HG02610 (cell line): Measurements from ENCODE around the gene CD177.
"Not testable (repeated sequence)": the region's sequence is repeated elsewhere in the genome, so short reads cannot be mapped to it uniquely, and the experiment has no call there.

Experiments used
- ATAC-seq: cut with Tn5 transposase; IDR thresholded peaks from one replicate; pipeline ENCODE4 v1.9.1; 2021; ENCODE audit warnings: mild to moderate bottlenecking, moderate library complexity; ENCODE audit not compliant: unreplicated experiment

The CD177 gene

GRCh38 chr19:43332058-43332922, 21.2 kb upstream of the CD177 start:
- no peak for ATAC-seq

DNA sequence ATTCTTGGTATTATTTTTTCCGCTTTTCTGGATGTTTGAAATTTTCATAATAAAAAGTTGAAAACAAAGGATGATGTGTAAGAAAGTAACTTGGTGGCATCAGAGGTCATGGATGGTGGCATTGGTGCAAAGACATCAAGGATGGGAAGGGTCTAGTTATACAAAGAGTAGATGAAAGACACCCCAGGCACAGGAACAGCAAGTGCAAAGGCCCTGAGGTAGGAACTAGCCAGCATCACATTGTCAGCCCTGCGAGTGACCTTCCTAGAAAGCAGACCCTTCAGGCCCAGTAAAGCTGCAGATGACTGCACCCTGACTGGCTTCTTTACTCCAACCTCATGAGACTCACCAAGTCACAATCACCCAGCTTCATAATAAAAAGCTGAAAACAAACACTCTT, 17.0 kb upstream of the CD177 start:
- ATAC-seq = not testable (repeated sequence)

GRCh38 chr19:43337737-43338136, 15.7 kb upstream of the CD177 start:
- ATAC-seq = no peak

DNA sequence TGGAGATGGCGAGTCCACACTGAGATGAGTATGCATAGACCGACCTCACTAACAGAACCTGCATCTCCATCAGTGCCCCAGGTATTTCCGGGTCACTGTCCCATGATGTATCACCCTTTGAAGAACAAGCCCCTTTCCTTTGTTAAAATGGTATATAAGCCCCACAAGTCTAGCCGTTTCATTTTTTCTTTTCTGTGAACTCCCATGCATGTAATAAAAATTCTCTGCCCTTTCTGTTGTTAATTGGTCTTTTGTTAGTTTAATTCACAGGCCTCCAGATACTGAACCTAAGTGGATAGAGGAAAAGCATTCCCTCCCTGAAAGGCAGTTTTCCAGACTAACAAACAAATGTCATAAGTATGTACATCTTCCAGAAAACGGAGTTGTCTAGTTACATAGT, 15.0 kb upstream of the CD177 start:
- no peak for ATAC-seq

GRCh38 chr19:43339243-43339930, 14.1 kb upstream of the CD177 start:
- not testable (repeated sequence) for ATAC-seq

DNA sequence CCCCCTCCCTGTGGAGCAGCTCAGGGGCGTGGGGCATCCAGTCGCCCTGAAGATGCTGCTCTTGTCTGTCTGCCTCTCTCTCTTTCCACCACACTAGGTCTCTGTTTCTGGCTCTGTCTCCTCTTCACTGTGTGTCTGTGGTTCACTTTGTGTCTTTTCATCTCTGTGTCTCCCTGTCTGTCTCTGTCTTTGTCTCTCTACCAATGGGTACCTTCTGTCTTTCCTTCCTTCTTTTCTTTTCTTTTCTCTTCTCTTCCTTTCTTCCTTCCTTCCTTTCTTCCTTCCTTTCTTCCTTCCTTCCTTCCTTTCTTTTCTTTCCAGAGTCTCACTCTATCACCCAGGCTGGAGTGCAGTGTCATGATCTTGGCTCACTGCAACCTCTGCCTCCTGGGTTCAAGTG, 13.4 kb upstream of the CD177 start:
- ATAC-seq = not testable (repeated sequence)

- ATAC-seq = not testable (repeated sequence)
These were observed 12.4 kb upstream of the CD177 start for GRCh38 chr19:43341098-43341497.

DNA sequence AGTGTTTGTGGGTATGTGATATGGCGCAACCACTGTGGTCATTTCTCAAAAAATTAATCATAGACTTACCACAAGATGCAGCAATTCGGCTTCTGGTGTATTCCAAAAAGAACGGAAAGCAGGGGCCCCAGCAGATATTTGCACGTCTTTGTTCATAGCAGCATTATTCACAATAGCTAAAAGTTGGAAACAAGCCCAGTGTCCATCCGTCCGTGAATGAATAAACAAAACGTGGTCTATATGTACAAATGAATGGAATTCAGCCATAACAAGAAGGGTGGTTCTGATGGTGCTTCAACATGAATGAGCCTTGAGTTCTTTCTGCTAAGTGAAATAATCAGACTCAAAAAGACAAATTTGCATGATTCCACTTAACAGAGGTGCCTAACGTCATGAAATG, 11.4 kb upstream of the CD177 start:
- not testable (repeated sequence) for ATAC-seq

DNA sequence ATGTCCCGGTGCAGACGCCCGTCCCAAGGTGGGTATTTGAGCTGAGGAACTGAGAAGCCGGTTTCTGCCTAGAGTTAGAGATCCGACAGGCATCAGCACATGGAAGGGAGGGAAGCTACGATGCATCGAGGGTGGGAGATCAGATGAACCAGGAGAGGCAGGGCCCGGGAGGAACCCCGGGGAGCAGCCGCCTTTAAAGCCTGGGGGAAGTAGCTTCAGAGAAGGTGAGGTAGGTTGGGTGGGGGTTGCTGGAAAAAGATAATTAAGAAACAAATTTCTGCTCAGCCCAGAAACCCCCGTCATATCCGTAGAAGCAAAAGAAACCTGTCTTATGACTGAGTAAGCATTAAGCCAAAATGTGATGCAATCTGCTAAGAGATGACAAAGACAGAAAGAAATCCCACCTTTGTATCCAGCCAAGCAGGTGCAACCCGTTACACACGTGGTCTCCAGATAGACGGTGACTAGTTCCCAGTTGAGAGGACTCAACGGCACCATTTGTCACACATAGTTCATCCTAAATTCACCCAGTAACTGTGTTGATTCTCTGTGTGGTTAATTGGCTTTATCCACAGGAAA, 9.1 kb upstream of the CD177 start:
- ATAC-seq = not testable (repeated sequence)

DNA sequence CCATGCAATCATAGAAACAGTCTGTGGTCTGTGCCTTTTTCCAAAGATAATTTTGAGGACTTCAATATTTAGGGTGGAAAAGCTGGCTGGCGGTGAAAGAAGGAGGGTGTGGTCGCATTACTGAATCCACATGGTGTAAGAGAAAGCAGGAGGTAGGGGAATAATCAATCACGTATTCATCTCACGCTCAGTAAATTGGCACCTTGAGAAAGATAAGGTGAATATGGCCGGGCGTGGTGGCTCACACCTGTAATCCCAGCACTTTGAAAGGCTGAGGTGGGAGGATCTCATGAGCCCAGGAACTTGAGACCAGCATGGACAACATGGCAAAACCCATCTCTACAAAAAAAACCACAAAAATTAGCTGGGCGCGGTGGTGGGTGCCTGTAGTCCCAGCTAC, 3.7 kb upstream of the CD177 start:
- not testable (repeated sequence) for ATAC-seq

GRCh38 chr19:43351998-43352746, 1.3 kb upstream of the CD177 start:
- ATAC-seq = no peak

DNA sequence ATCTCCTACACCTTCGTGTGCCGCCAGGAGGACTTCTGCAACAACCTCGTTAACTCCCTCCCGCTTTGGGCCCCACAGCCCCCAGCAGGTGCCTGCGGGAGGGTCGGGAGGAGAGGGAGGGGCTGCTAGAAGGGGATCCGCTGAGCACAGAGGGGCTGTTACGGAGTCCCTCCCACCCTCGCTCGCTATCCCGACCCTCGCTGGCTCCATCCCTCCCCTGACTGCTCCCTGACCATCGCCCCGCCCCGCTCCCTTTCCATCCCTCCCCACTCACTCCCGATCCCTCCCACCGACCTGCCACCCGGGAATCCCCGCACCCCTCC, 780 bp downstream of the CD177 start:
- no peak for ATAC-seq

DNA sequence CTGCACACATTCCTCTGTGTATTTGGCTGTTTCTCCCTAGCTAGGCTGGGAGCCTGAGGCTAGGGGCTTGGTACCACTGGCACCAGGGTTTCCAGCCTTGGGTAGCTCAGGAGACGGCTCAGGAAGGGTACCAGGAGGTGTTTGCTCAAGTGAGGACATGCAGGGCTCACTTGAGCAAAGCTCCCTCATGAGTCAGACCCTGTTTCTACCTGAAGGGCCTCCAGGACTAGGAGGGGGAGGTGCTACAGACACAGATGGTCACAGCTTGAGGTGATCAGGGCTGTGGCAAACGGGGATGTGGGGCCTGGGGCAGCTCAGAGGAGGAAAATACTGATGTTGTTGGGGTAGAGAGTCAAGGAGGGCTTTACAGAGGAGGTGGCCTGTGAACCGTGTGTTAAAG, 3.3 kb downstream of the CD177 start:
- ATAC-seq = not testable (repeated sequence)

DNA sequence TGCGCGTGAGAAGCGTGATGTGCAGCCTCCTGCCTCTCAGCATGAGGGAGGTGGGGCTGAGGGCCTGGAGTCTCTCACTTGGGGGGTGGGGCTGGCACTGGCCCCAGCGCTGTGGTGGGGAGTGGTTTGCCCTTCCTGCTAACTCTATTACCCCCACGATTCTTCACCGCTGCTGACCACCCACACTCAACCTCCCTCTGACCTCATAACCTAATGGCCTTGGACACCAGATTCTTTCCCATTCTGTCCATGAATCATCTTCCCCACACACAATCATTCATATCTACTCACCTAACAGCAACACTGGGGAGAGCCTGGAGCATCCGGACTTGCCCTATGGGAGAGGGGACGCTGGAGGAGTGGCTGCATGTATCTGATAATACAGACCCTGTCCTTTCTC, 8.7 kb downstream of the CD177 start:
- no peak for ATAC-seq

DNA sequence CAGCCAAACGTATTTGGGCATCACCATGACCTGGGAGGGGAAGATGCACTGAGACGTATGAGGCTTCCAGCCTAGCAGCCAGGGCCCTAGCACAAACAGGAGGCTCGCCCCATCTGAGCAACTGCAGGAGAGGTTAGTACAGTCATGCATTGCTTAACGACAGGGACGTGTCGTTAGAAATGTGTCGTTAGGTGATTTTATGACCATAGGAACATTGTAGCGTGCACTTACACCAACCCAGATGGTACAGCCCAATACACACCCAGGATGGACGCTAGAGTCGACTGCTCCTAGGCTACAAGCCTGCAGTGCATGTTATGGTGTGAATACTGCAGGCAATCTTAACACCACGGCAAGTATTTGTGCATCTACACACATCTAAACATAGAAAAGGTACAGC, 9.3 kb downstream of the CD177 start:
- ATAC-seq = no peak

GRCh38 chr19:43365677-43366076, 12.2 kb downstream of the CD177 start:
- ATAC-seq = not testable (repeated sequence)

GRCh38 chr19:43367822-43368221, 14.3 kb downstream of the CD177 start:
- ATAC-seq = no peak

DNA sequence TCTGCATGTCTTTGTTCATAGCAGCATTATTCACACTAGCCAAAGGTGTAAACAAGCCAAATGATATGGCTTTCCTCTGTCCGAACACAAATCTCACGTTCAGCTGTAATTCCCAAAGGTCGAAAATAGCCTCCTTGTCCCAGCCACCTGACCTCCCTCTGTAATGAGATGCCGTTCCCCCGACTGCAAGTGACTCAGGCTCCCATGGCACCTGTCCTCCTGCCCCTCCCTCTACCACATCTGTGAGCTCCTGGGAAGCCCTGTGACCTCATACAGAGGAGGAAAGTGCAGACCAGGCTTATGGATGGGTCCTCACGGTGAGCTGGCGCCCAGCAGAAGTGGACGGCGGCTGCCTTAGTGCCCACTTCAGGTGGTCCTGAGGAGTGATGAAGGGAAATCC, 15.4 kb downstream of the CD177 start:
- not testable (repeated sequence) for ATAC-seq

DNA sequence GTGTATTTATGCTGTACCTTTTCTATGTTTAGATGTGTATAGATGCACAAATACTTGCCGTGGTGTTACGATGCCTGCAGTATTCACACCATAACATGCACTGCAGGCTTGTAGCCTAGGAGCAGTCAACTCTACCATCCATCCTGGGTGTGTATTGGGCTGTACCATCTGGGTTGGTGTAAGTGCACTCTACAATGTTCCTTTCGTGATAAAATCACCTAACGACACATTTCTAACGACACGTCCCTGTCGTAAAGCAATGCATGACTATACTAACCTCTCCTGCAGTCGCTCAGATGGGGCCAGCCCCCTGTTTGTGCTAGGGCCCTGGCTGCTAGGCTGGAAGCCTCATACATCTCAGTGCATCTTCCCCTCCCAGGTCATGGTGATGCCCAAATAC, 18.4 kb downstream of the CD177 start:
- ATAC-seq = no peak

GRCh38 chr19:43372462-43372861, 19.0 kb downstream of the CD177 start:
- ATAC-seq = no peak

DNA sequence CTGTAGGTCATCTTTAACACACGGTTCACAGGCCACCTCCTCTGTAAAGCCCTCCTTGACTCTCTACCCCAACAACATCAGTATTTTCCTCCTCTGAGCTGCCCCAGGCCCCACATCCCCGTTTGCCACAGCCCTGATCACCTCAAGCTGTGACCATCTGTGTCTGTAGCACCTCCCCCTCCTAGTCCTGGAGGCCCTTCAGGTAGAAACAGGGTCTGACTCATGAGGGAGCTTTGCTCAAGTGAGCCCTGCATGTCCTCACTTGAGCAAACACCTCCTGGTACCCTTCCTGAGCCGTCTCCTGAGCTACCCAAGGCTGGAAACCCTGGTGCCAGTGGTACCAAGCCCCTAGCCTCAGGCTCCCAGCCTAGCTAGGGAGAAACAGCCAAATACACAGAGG, 24.1 kb downstream of the CD177 start:
- ATAC-seq = not testable (repeated sequence)
